ENCODE data around the gene PGLYRP2.
A peak's percentile ranks its signal among the peaks of the same experiment; 100 is the strongest.
"Not testable (repeated sequence)": the region's sequence is repeated elsewhere in the genome, so short reads cannot be mapped to it uniquely, and the experiment has no call there.

Gene PGLYRP2

GRCh38 chr19:15517778-15518177, 38.5 kb upstream of the PGLYRP2 start:
- Histone ChIP-seq H3K9me2 (replicated peaks; ENCODE audit: insufficient read depth, low read length) (no peaks in the 10 kb centered on the region), H4K20me1 (ENCODE audit: insufficient read depth, low read length) (no peaks in the 10 kb centered on the region), H3F3A (ENCODE audit: insufficient read depth, low read length) (0 out of 2 replicates have a peak, but pooled peaks cover 3% of the 10 kb centered on the region), H3K27ac (ENCODE audit: low read length) (no peak overlapping the region), H3K9ac (ENCODE audit: low read length) (no peak overlapping the region), H3K36me3 (replicated peaks; ENCODE audit: insufficient read depth, low read length) (no peaks in the 10 kb centered on the region), H2AFZ (ENCODE audit: low read length) (no peak overlapping the region), H3K4me3 (ENCODE audit: low read length) (no peak overlapping the region), H3K79me2 (ENCODE audit: low read length) (no peaks in the 10 kb centered on the region), H3K9me3 (replicated peaks; ENCODE audit: insufficient read depth, low read length) (no peaks in the 10 kb centered on the region), H3K27me3 (replicated peaks; ENCODE audit: insufficient read depth, low read length) (peaks cover 61% of the 10 kb centered on the region), H3K4me1 (ENCODE audit: low read length) (peaks cover 7% of the 10 kb centered on the region; the same call in 1 of the 2 replicates), H3K4me2 (ENCODE audit: low read depth, low read length) (no peak overlapping the region)
- DNase-seq: no peak
- TF ChIP-seq EZH2phosphoT487 (IDR thresholded peaks at IDR 0.05; ENCODE audit: low read length) (no peak), EZH2 (optimal IDR thresholded peaks at IDR 0.05; ENCODE audit: low read depth, low read length) (no peak), CTCF (IDR thresholded peaks at IDR 0.05; ENCODE audit: low read length) (no peak)

- Histone ChIP-seq H4K20me1 (ENCODE audit: insufficient read depth, low read length) (no peaks in the 10 kb centered on the region), H3K9me2 (replicated peaks; ENCODE audit: insufficient read depth, low read length) (no peaks in the 10 kb centered on the region), H3K27me3 (replicated peaks; ENCODE audit: insufficient read depth, low read length) (peaks cover 67% of the 10 kb centered on the region), H3K9ac (ENCODE audit: low read length) (no peak overlapping the region), H3K9me3 (replicated peaks; ENCODE audit: insufficient read depth, low read length) (no peaks in the 10 kb centered on the region), H3K79me2 (ENCODE audit: low read length) (no peaks in the 10 kb centered on the region), H3K27ac (ENCODE audit: low read length) (no peak overlapping the region), H3K4me1 (ENCODE audit: low read length) (peaks cover 7% of the 10 kb centered on the region; the same call in 1 of the 2 replicates), H3K4me2 (ENCODE audit: low read depth, low read length) (no peak overlapping the region), H3F3A (ENCODE audit: insufficient read depth, low read length) (0 out of 2 replicates have a peak, but pooled peaks cover 3% of the 10 kb centered on the region), H3K36me3 (replicated peaks; ENCODE audit: insufficient read depth, low read length) (no peaks in the 10 kb centered on the region), H3K4me3 (ENCODE audit: low read length) (no peak overlapping the region), H2AFZ (ENCODE audit: low read length) (no peak overlapping the region)
- DNase-seq: no peak
- TF ChIP-seq EZH2 (optimal IDR thresholded peaks at IDR 0.05; ENCODE audit: low read depth, low read length) (no peak), CTCF (IDR thresholded peaks at IDR 0.05; ENCODE audit: low read length) (no peak), EZH2phosphoT487 (IDR thresholded peaks at IDR 0.05; ENCODE audit: low read length) (no peak)
Observed at GRCh38 chr19:15516363-15516762, 37.1 kb upstream of the PGLYRP2 start.

GRCh38 chr19:15515227-15515625, 35.9 kb upstream of the PGLYRP2 start:
- Histone ChIP-seq H3K4me2 (ENCODE audit: low read depth, low read length) (peak overlapping the region; percentile 51; the same call in 1 of the 2 replicates), H3K27me3 (replicated peaks; ENCODE audit: insufficient read depth, low read length) (peaks cover 71% of the 10 kb centered on the region), H3K4me3 (ENCODE audit: low read length) (0 out of 2 replicates have a peak overlapping the region, but pooled peaks have one; percentile 17)
- H3K9me2 ChIP-seq (replicated peaks; ENCODE audit: insufficient read depth, low read length); H3K4me1 ChIP-seq (ENCODE audit: low read length); DNase-seq; H3K79me2 ChIP-seq (ENCODE audit: low read length); H3K36me3 ChIP-seq (replicated peaks; ENCODE audit: insufficient read depth, low read length); H3K9me3 ChIP-seq (replicated peaks; ENCODE audit: insufficient read depth, low read length); H3F3A ChIP-seq (ENCODE audit: insufficient read depth, low read length); H2AFZ ChIP-seq (ENCODE audit: low read length); H3K9ac ChIP-seq (ENCODE audit: low read length); H4K20me1 ChIP-seq (ENCODE audit: insufficient read depth, low read length); H3K27ac ChIP-seq (ENCODE audit: low read length): not testable (repeated sequence)

GRCh38 chr19:15511671-15512424, 32.5 kb upstream of the PGLYRP2 start:
- Histone ChIP-seq H3K9me2 (replicated peaks; ENCODE audit: insufficient read depth, low read length) (no peaks in the 10 kb centered on the region), H4K20me1 (ENCODE audit: insufficient read depth, low read length) (no peaks in the 10 kb centered on the region), H3F3A (ENCODE audit: insufficient read depth, low read length) (0 out of 2 replicates have a peak, but pooled peaks cover 3% of the 10 kb centered on the region), H3K9ac (ENCODE audit: low read length) (no peak overlapping the region), H3K4me1 (ENCODE audit: low read length) (peaks cover 7% of the 10 kb centered on the region; the same call in 1 of the 2 replicates), H3K79me2 (ENCODE audit: low read length) (no peaks in the 10 kb centered on the region), H3K27me3 (replicated peaks; ENCODE audit: insufficient read depth, low read length) (peaks cover 70% of the 10 kb centered on the region), H3K4me2 (ENCODE audit: low read depth, low read length) (no peak overlapping the region), H3K9me3 (replicated peaks; ENCODE audit: insufficient read depth, low read length) (no peaks in the 10 kb centered on the region), H3K4me3 (ENCODE audit: low read length) (no peak overlapping the region), H3K27ac (ENCODE audit: low read length) (no peak overlapping the region), H2AFZ (ENCODE audit: low read length) (no peak overlapping the region), H3K36me3 (replicated peaks; ENCODE audit: insufficient read depth, low read length) (no peaks in the 10 kb centered on the region)
- DNase-seq: no peak
- no peak for TF ChIP-seq CTCF (IDR thresholded peaks at IDR 0.05; ENCODE audit: low read length)
- no peak for TF ChIP-seq EZH2 (optimal IDR thresholded peaks at IDR 0.05; ENCODE audit: low read depth, low read length)
- no peak for TF ChIP-seq EZH2phosphoT487 (IDR thresholded peaks at IDR 0.05; ENCODE audit: low read length)

Data from MM.1S (cell line).